ENCODE measurements around the gene FREM1.

DNA sequence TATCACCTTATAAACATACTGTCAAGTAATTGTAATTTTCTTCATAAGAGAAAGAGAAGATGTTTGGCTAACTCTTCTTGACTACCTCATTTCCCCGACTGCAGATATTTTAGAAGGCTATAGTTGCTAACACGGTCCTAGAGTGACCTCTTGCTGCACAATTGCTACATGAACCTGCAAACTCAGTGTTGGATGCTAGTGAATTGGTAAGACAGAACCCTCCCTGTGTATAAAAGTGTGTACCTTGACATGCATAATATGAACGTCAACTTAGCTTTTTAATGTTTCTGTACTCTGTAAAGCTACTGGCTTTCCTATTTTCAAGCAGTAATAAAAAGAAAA is 141.0 kb downstream of the FREM1 start:
- TF ChIP-seq POLR2A (IDR thresholded peaks at IDR 0.05) (no peak), POLR2AphosphoS5 (IDR thresholded peaks at IDR 0.05; ENCODE audit: insufficient read depth in 1 of 2, low read depth in 1 of 2) (no peak)
